Endodermal cell (in vitro differentiated cells): ENCODE data around the gene SRGAP3. TPM values are rescaled to one million over a fixed set of nuclear protein-coding genes. Genes with fewer than 3 reads are reported as not detected.

Experiments
- DNase-seq: peaks from one replicate; pipeline ENCODE4 v3.0.0-alpha.2; 2017
- H3K27ac ChIP-seq: 2 replicates; pipeline ENCODE4 v1.5.1; 2013; ENCODE audit warnings: mild to moderate bottlenecking, low read depth, low read length, moderate library complexity
- H3K27me3 ChIP-seq: 2 replicates; pipeline ENCODE4 v1.6.1; 2013; ENCODE audit warnings: mild to moderate bottlenecking, low read length, moderate library complexity; ENCODE audit not compliant: insufficient read depth, control insufficient read depth, poor library complexity, severe bottlenecking
- H3K36me3 ChIP-seq: 2 replicates; pipeline ENCODE4 v1.7.0; 2013; ENCODE audit warnings: mild to moderate bottlenecking, low read length, moderate library complexity; ENCODE audit not compliant: control insufficient read depth, insufficient read depth
- H3K4me1 ChIP-seq: one replicate; pipeline ENCODE4 v1.7.0; 2013; ENCODE audit warnings: low read length; ENCODE audit not compliant: control insufficient read depth, insufficient read depth
- H3K4me3 ChIP-seq: 2 replicates; pipeline ENCODE4 v1.5.1; 2013; ENCODE audit warnings: mild to moderate bottlenecking, low read length, moderate library complexity
- H3K9ac ChIP-seq: 2 replicates; pipeline ENCODE4 v1.6.1; 2013; ENCODE audit warnings: mild to moderate bottlenecking, low read length, moderate library complexity; ENCODE audit not compliant: poor library complexity, severe bottlenecking; ENCODE audit errors: extremely low read depth
- H3K9me3 ChIP-seq: 2 replicates; pipeline ENCODE4 v1.6.1; 2013; ENCODE audit warnings: mild to moderate bottlenecking, low read length, moderate library complexity; ENCODE audit not compliant: control insufficient read depth
- H3K27ac Mint-ChIP-seq: 2 replicates; pipeline ENCODE4 v1.8.0; 2020; ENCODE audit warnings: mixed read lengths
- H3K27me3 Mint-ChIP-seq: 2 replicates; pipeline ENCODE4 v1.8.0; 2021; ENCODE audit warnings: mild to moderate bottlenecking, mixed read lengths; ENCODE audit not compliant: insufficient read depth
- H3K36me3 Mint-ChIP-seq: 2 replicates; pipeline ENCODE4 v1.8.0; 2020; ENCODE audit warnings: low read depth, mixed read lengths
- H3K4me1 Mint-ChIP-seq: 2 replicates; pipeline ENCODE4 v1.8.0; 2020; ENCODE audit warnings: mixed read lengths
- H3K4me3 Mint-ChIP-seq: 2 replicates; pipeline ENCODE4 v1.8.0; 2020; ENCODE audit warnings: mild to moderate bottlenecking, moderate library complexity, mixed read lengths
- H3K9me3 Mint-ChIP-seq: 2 replicates; pipeline ENCODE4 v1.8.0; 2020; ENCODE audit warnings: mild to moderate bottlenecking, mixed read lengths
- WGBS, 2 experiments: methylation state at CpG; one replicate each; pipeline versions ENCODE4 v1.1.5 to v1.1.7; 2013; ENCODE audit warnings: missing lambda C conversion rate in 2 of 2, mixed read lengths in 1 of 2; ENCODE audit not compliant: insufficient coverage in 1 of 2, insufficient read length in 1 of 2; 5-methylcytosine and 5-hydroxymethylcytosine counted together
- total RNA-seq, 2 donors: library from RNA; stranded (reverse); fragmentation: NEBNext Ultra II Directional in 1 of 2; extraction: Animal tissue kit (Norgen Biotek cat#: 25700) in 1 of 2; gene quantifications; 2 replicates in 1 of 2; 3 replicates in 1 of 2; pipeline ENCODE4 v1.2.1, GENCODE V29; 2021
- TF ChIP-seq, protein P1 (sequence below): fragments of 200-600 bp; sonication (generic); conservative IDR thresholded peaks from 2 replicates; pipeline ENCODE4 v1.5.0; 2021; ENCODE audit warnings: antibody characterized with exemption, mild to moderate bottlenecking

Gene SRGAP3
- total RNA-seq, 2 donors from 2014 or later = 5.0 to 8.1 TPM

- H3K27me3 ChIP-seq = no peaks in the 10 kb centered on the region
- DNase-seq = peak; percentile 60
- TF ChIP-seq, protein P1, sequence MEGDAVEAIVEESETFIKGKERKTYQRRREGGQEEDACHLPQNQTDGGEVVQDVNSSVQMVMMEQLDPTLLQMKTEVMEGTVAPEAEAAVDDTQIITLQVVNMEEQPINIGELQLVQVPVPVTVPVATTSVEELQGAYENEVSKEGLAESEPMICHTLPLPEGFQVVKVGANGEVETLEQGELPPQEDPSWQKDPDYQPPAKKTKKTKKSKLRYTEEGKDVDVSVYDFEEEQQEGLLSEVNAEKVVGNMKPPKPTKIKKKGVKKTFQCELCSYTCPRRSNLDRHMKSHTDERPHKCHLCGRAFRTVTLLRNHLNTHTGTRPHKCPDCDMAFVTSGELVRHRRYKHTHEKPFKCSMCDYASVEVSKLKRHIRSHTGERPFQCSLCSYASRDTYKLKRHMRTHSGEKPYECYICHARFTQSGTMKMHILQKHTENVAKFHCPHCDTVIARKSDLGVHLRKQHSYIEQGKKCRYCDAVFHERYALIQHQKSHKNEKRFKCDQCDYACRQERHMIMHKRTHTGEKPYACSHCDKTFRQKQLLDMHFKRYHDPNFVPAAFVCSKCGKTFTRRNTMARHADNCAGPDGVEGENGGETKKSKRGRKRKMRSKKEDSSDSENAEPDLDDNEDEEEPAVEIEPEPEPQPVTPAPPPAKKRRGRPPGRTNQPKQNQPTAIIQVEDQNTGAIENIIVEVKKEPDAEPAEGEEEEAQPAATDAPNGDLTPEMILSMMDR = no peak
- Mint-ChIP-seq H3K36me3 (no peaks in the 10 kb centered on the region), H3K4me3 (no peak overlapping the region), H3K27me3 (no peaks in the 10 kb centered on the region), H3K27ac (no peak overlapping the region), H3K9me3 (no peaks in the 10 kb centered on the region), H3K4me1 (peaks cover 7% of the 10 kb centered on the region)
- H3K4me1 ChIP-seq = no peaks in the 10 kb centered on the region
- peak overlapping the region; percentile 98 for H3K27ac ChIP-seq
- WGBS, 2 experiments = 72 to 81% methylated on average over 7 to 11 of the region's 11 CpGs
- H3K9ac ChIP-seq = no peak overlapping the region
- no peak overlapping the region for H3K4me3 ChIP-seq
- H3K9me3 ChIP-seq = no peaks in the 10 kb centered on the region
- no peaks in the 10 kb centered on the region for H3K36me3 ChIP-seq
These were observed 31.2 kb upstream of the SRGAP3 start for GRCh38 chr3:9280451-9281219.

GRCh38 chr3:9279966-9280365 is 30.5 kb upstream of the SRGAP3 start:
- DNase-seq = no peak
- no peak overlapping the region for H3K9ac ChIP-seq
- no peak overlapping the region for H3K4me3 ChIP-seq
- H3K36me3 ChIP-seq = no peaks in the 10 kb centered on the region
- no peak overlapping the region for H3K27ac Mint-ChIP-seq
- H3K27ac ChIP-seq = peak overlapping the region; percentile 98
- H3K4me1 ChIP-seq = no peaks in the 10 kb centered on the region
- no peaks in the 10 kb centered on the region for H3K9me3 ChIP-seq
- H3K9me3 Mint-ChIP-seq = no peaks in the 10 kb centered on the region
- peaks cover 7% of the 10 kb centered on the region for H3K4me1 Mint-ChIP-seq
- peaks cover 2% of the 10 kb centered on the region for H3K27me3 Mint-ChIP-seq
- H3K4me3 Mint-ChIP-seq = no peak overlapping the region
- no peaks in the 10 kb centered on the region for H3K36me3 Mint-ChIP-seq
- H3K27me3 ChIP-seq = no peaks in the 10 kb centered on the region
- TF ChIP-seq, protein P1 = no peak
- WGBS, 2 experiments = 47 to 73% methylated on average over 6 of the region's 6 CpGs

DNA sequence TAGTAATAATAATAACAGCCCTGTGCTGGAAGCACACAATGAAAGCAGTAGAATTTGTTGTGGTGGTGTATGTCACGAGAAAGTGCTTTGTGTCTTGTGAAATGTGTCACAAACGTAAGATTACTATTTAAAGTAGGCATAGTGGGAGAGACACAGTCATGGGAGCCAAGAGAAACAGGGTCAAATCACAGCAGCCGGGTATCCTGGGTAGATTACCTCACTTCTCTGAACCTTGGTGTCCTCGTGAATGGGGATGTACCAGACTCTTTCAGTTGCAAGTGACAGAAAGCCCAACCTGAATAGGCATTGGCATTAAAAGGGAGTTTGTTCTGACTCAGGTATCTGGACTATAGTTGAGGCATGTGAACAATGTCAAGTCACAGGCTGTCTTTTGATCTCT is 29.1 kb upstream of the SRGAP3 start:
- DNase-seq = no peak
- no peak overlapping the region for H3K9ac ChIP-seq
- H3K27ac ChIP-seq = no peak overlapping the region
- TF ChIP-seq, protein P1 = no peak
- Mint-ChIP-seq H3K36me3 (no peaks in the 10 kb centered on the region), H3K27ac (no peak overlapping the region), H3K4me3 (no peak overlapping the region), H3K4me1 (peaks cover 7% of the 10 kb centered on the region), H3K27me3 (peaks cover 7% of the 10 kb centered on the region), H3K9me3 (no peaks in the 10 kb centered on the region)
- 88 to 95% methylated on average over 4 of the region's 4 CpGs for WGBS, 2 experiments
- H3K27me3 ChIP-seq = no peaks in the 10 kb centered on the region
- H3K9me3 ChIP-seq = peaks cover 5% of the 10 kb centered on the region
- H3K36me3 ChIP-seq = no peaks in the 10 kb centered on the region
- no peak overlapping the region for H3K4me3 ChIP-seq
- H3K4me1 ChIP-seq = no peaks in the 10 kb centered on the region
